ENCODE results near the gene MGLL. TPM values are rescaled to one million over a fixed set of nuclear protein-coding genes. Genes with fewer than 3 reads are reported as not detected.
"Not testable (repeated sequence)": the region's sequence is repeated elsewhere in the genome, so short reads cannot be mapped to it uniquely, and the experiment has no call there.

MGLL gene
- total RNA-seq, 4 donors from 2014 or later: 12.6 to 44.8 (median 32.3) TPM

- H3K36me3 ChIP-seq: no peaks in the 10 kb centered on the region
- no peaks in the 10 kb centered on the region for H3K4me1 ChIP-seq
- no peaks in the 10 kb centered on the region for H3K27me3 ChIP-seq
- intact Hi-C loops (cut with DNase I; ENCODE audit: low total_unique reads): no loop called here
- no peak overlapping the region for H3K4me3 ChIP-seq
- no peaks in the 10 kb centered on the region for H3K9me3 ChIP-seq
- peak overlapping the region; percentile 8 to 44 for H3K27ac ChIP-seq
- DNase-seq: no peak
- TF ChIP-seq POLR2A (IDR thresholded peaks at IDR 0.05) (no peak), CTCF (IDR thresholded peaks at IDR 0.05) (no peak)
Observed at GRCh38 chr3:127709320-127710060, 112.8 kb downstream of the MGLL start.

GRCh38 chr3:127708837-127709236 lies 113.5 kb downstream of the MGLL start:
- Histone ChIP-seq H3K27me3 (no peaks in the 10 kb centered on the region), H3K4me1 (no peaks in the 10 kb centered on the region), H3K27ac (peak overlapping the region in 1 of 2 donors; percentile 44), H3K9me3 (no peaks in the 10 kb centered on the region), H3K4me3 (no peak overlapping the region), H3K36me3 (no peaks in the 10 kb centered on the region)
- intact Hi-C loops (cut with DNase I; ENCODE audit: low total_unique reads): no loop called here
- no peak for DNase-seq
- TF ChIP-seq CTCF (IDR thresholded peaks at IDR 0.05) (no peak), POLR2A (IDR thresholded peaks at IDR 0.05) (no peak)

GRCh38 chr3:127707851-127708411 lies 114.4 kb downstream of the MGLL start:
- Histone ChIP-seq H3K9me3 (no peaks in the 10 kb centered on the region), H3K4me3 (no peak overlapping the region), H3K36me3 (no peaks in the 10 kb centered on the region), H3K27ac (peak overlapping the region; percentile 5 to 44), H3K4me1 (no peaks in the 10 kb centered on the region), H3K27me3 (no peaks in the 10 kb centered on the region)
- DNase-seq: peak in 1 of 2 donors; percentile 14
- TF ChIP-seq POLR2A (IDR thresholded peaks at IDR 0.05): no peak
- no peak for TF ChIP-seq CTCF (IDR thresholded peaks at IDR 0.05)
- intact Hi-C loops (cut with DNase I; ENCODE audit: low total_unique reads): no loop called here

- no peaks in the 10 kb centered on the region for H3K27me3 ChIP-seq
- no peaks in the 10 kb centered on the region for H3K36me3 ChIP-seq
- TF ChIP-seq CTCF (IDR thresholded peaks at IDR 0.05) (no peak), POLR2A (IDR thresholded peaks at IDR 0.05) (no peak)
- no peaks in the 10 kb centered on the region for H3K4me1 ChIP-seq
- H3K9me3 ChIP-seq: no peaks in the 10 kb centered on the region
- H3K27ac ChIP-seq: peak overlapping the region; percentile 44 to 53
- DNase-seq: peak in 1 of 2 donors; percentile 6
- H3K4me3 ChIP-seq: no peak overlapping the region
- intact Hi-C loops (cut with DNase I; ENCODE audit: low total_unique reads): no loop called here
Observed at GRCh38 chr3:127706785-127707351, 115.4 kb downstream of the MGLL start.

- intact Hi-C loops (cut with DNase I; ENCODE audit: low total_unique reads): no loop called here
- Histone ChIP-seq H3K4me1 (no peaks in the 10 kb centered on the region), H3K4me3 (no peak overlapping the region), H3K27ac (peak overlapping the region; percentile 10 to 44), H3K36me3 (no peaks in the 10 kb centered on the region), H3K9me3 (no peaks in the 10 kb centered on the region), H3K27me3 (no peaks in the 10 kb centered on the region)
- no peak for DNase-seq
- no peak for TF ChIP-seq CTCF (IDR thresholded peaks at IDR 0.05)
- no peak for TF ChIP-seq POLR2A (IDR thresholded peaks at IDR 0.05)
Observed at GRCh38 chr3:127706312-127706711, 116.0 kb downstream of the MGLL start.

- intact Hi-C loops (cut with DNase I; ENCODE audit: low total_unique reads); H3K27me3 ChIP-seq; H3K36me3 ChIP-seq; H3K4me1 ChIP-seq; H3K27ac ChIP-seq; H3K4me3 ChIP-seq; DNase-seq; H3K9me3 ChIP-seq: not testable (repeated sequence)
Observed at GRCh38 chr3:127704840-127705239, 117.5 kb downstream of the MGLL start.
